Measurements from ENCODE around the gene NPC1L1. TPM values are rescaled to one million over a fixed set of nuclear protein-coding genes. Genes with fewer than 3 reads are reported as not detected.

NPC1L1 gene, protein sequence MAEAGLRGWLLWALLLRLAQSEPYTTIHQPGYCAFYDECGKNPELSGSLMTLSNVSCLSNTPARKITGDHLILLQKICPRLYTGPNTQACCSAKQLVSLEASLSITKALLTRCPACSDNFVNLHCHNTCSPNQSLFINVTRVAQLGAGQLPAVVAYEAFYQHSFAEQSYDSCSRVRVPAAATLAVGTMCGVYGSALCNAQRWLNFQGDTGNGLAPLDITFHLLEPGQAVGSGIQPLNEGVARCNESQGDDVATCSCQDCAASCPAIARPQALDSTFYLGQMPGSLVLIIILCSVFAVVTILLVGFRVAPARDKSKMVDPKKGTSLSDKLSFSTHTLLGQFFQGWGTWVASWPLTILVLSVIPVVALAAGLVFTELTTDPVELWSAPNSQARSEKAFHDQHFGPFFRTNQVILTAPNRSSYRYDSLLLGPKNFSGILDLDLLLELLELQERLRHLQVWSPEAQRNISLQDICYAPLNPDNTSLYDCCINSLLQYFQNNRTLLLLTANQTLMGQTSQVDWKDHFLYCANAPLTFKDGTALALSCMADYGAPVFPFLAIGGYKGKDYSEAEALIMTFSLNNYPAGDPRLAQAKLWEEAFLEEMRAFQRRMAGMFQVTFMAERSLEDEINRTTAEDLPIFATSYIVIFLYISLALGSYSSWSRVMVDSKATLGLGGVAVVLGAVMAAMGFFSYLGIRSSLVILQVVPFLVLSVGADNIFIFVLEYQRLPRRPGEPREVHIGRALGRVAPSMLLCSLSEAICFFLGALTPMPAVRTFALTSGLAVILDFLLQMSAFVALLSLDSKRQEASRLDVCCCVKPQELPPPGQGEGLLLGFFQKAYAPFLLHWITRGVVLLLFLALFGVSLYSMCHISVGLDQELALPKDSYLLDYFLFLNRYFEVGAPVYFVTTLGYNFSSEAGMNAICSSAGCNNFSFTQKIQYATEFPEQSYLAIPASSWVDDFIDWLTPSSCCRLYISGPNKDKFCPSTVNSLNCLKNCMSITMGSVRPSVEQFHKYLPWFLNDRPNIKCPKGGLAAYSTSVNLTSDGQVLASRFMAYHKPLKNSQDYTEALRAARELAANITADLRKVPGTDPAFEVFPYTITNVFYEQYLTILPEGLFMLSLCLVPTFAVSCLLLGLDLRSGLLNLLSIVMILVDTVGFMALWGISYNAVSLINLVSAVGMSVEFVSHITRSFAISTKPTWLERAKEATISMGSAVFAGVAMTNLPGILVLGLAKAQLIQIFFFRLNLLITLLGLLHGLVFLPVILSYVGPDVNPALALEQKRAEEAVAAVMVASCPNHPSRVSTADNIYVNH (N-terminal part only)
- total RNA-seq = not detected

DNA sequence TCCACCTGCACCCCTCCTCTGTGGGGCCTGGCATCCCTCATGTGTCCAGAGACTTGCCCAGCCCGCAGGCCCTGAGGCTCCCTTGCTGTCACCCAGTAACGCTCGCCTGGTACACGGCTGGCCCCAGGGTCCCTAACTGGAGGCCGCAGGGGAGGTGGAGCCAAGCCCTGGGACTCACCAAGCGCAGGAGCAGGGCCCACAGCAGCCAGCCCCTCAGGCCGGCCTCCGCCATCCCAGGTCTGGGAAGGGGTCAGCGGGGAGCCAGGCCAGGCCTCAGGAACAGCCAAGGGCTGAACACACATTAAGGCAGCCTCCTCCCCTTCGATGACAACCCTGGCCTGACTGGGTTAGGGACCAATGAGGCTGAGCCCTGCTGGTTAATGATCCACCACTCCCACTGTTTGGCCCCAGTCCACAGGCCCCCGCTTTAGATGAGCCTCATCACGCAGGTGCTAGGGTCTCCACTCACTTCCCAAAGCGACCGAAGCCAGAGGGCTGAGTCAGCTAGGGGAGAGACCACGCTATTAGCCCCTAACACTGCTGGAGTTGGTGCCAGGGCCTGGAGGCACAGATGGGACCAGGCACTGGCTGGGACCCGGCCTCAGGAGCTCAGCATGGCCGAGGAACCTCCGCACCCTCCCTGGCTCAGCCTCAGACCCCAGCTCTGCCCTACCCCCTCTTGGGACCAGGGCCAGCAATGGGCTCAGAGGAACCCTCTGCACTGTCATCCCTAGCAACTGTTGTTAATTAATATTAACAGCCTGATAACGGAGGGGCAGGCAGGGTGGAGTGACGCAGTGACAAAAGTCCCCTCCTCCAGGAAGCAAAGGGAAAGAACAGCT lies at the start of gene NPC1L1:
NPC1L1 (minus strand) TSS at position 303 of the 842 bp plus-strand sequence; CDS start at position 232, 71 bp downstream.
- no peaks in the 10 kb centered on the region for H3K36me3 Mint-ChIP-seq (ENCODE audit: low read depth)
- H3K4me3 Mint-ChIP-seq = no peak within 1 kb of the TSS
- no peaks in the 10 kb centered on the region for H3K27me3 Mint-ChIP-seq
- CTCF ChIA-PET = interaction anchor here (0.6 to 1.5 kb wide), 2 partner anchors 27 to 92 kb away, joined by 3 read pairs; no protein-coding TSS in a partner anchor
- H3K4me1 Mint-ChIP-seq = no peaks in the 10 kb centered on the region
- DNase-seq = no peak
- H3K9me3 Mint-ChIP-seq = no peaks in the 10 kb centered on the region
- H3K27ac Mint-ChIP-seq = no peak within 1 kb of the TSS
- POLR2A ChIA-PET = no interaction called here

GRCh38 chr7:44590910-44591309 lies 49.8 kb upstream of the NPC1L1 start:
- Mint-ChIP-seq H3K36me3 (ENCODE audit: low read depth) (no peaks in the 10 kb centered on the region), H3K4me3 (no peak overlapping the region), H3K27ac (no peak overlapping the region), H3K27me3 (peaks cover 9% of the 10 kb centered on the region), H3K9me3 (no peaks in the 10 kb centered on the region), H3K4me1 (peaks cover 13% of the 10 kb centered on the region)
- DNase-seq = no peak
- CTCF ChIA-PET = interaction anchor here (0.6 to 1.2 kb wide), 3 partner anchors 10 to 315 kb away, joined by 3 read pairs; no protein-coding TSS in a partner anchor
- POLR2A ChIA-PET = no interaction called here

GRCh38 chr7:44587843-44588711 lies 46.9 kb upstream of the NPC1L1 start:
- ChIA-PET POLR2A (no interaction called here), CTCF (interaction anchor here (0.6 to 2.0 kb wide), 8 partner anchors 11 to 260 kb away, joined by 3 to 5 read pairs (median 3); partner anchors contain the start of genes H2AZ2, OGDH and ZMIZ2)
- H3K27me3 Mint-ChIP-seq = peaks cover 7% of the 10 kb centered on the region
- peaks cover 11% of the 10 kb centered on the region for H3K4me1 Mint-ChIP-seq
- H3K4me3 Mint-ChIP-seq = no peak overlapping the region
- H3K27ac Mint-ChIP-seq = peak overlapping the region; percentile 11
- no peaks in the 10 kb centered on the region for H3K9me3 Mint-ChIP-seq
- H3K36me3 Mint-ChIP-seq (ENCODE audit: low read depth) = no peaks in the 10 kb centered on the region
- DNase-seq = peak; percentile 78

GRCh38 chr7:44583146-44583865 lies 42.2 kb upstream of the NPC1L1 start:
- POLR2A ChIA-PET = no interaction called here
- CTCF ChIA-PET = interaction anchor here (0.8 to 1.5 kb wide), 4 partner anchors 9 to 272 kb away, joined by 3 read pairs; partner anchors contain the start of gene DDX56
- DNase-seq = no peak
- peak overlapping the region; percentile 97 for H3K27ac Mint-ChIP-seq
- H3K4me1 Mint-ChIP-seq = peaks cover 40% of the 10 kb centered on the region
- no peaks in the 10 kb centered on the region for H3K9me3 Mint-ChIP-seq
- peaks cover 6% of the 10 kb centered on the region for H3K27me3 Mint-ChIP-seq
- H3K36me3 Mint-ChIP-seq (ENCODE audit: low read depth) = peaks cover 30% of the 10 kb centered on the region
- peak overlapping the region; percentile 93 for H3K4me3 Mint-ChIP-seq

- peak within 1 kb of the TSS; percentile 97 for H3K27ac Mint-ChIP-seq
- peaks cover 35% of the 10 kb centered on the region for H3K4me1 Mint-ChIP-seq
- no peaks in the 10 kb centered on the region for H3K9me3 Mint-ChIP-seq
- H3K4me3 Mint-ChIP-seq = peak within 1 kb of the TSS; percentile 93
- CTCF ChIA-PET = interaction anchor here (0.6 to 2.4 kb wide), 12 partner anchors 8 to 554 kb away, joined by 3 to 7 read pairs (median 3); partner anchors contain the start of genes DDX56 and OGDH
- DNase-seq = peak; percentile 100
- H3K27me3 Mint-ChIP-seq = peaks cover 6% of the 10 kb centered on the region
- POLR2A ChIA-PET = interaction anchor here (0.5 to 1.1 kb wide), 3 partner anchors 25 to 221 kb away, joined by 3 to 5 read pairs (median 3); partner anchors contain the start of gene OGDH
- peaks cover 35% of the 10 kb centered on the region for H3K36me3 Mint-ChIP-seq (ENCODE audit: low read depth)
Observed at GRCh38 chr7:44581879-44582603, 40.9 kb upstream of the NPC1L1 start, which contains the start of gene TMED4. Gene TMED4, minus strand, starts transcription at chr7:44582231. Its CDS starts 25 bp downstream, at chr7:44582206.

DNA sequence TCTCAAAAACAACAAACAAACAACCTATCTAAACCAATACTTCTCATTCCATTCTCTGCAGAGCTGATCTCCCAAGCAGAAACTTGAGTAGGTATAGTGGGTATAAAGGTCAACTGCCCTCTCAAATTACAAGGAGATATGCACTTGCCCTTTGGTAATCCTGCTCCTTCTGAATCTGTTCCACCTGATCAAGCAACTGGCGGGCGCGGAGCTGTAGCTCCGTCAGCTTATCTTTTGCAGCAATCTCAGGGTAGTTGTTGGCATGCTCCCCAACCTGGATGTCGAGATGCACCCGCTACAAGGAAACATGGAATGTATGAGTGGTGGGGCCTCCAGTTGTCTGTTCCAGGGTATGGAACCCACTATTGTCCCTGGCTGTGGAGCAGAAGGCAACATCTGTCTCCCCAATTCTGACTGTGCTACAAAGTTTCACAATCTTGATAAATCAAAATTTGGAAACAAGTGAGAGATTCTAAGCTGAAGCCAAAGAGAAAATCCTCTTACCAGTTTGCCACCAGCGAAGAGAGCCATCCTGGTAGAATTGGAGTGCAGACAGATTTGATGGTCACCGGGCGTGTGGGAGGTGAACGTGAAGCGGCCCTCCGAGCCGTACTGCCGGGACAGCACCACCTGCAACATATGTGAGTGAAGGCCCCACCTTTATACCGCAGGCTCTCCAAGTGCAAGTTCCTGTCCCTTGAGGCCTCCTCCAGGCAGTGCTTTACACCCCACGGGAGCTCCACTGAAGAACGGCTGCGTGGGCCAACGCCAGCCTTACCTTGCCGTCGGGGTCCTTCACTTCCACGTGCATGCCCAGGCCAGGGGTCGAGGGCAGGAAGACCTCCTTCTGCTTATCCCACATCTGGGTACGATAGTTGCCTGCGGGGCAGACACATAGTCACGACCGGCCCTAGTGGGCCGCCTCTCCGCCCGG lies 40.1 kb upstream of the NPC1L1 start:
- DNase-seq = peak; percentile 68
- peaks cover 37% of the 10 kb centered on the region for H3K36me3 Mint-ChIP-seq (ENCODE audit: low read depth)
- CTCF ChIA-PET = interaction anchor here (0.6 to 3.1 kb wide), 10 partner anchors 9 to 555 kb away, joined by 3 to 9 read pairs (median 4); no protein-coding TSS in a partner anchor

DNA sequence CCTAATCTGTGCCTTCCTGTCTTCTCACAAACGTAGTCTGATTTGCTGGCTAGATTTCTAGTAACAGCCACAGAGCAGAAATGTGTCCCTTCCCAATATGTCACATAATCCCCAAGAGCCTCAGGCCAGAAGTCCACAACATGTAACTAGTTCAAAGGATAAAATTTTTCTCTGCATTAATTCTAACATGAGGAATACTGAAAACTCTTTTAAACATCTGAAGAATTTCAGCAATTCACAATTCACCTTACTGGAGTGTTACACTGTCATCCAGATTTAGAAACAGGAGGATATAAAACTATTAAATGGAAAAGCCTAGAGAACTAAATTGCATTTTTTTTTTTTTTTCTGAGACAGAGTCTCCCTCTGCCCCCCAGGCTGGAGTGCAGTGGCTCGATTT lies 35.1 kb upstream of the NPC1L1 start:
- DNase-seq = no peak
- CTCF ChIA-PET = interaction anchor here (1.2 kb wide), 1 partner anchor 30 kb away, joined by 3 read pairs; the partner anchor contains the start of gene OGDH
- POLR2A ChIA-PET = no interaction called here
- Mint-ChIP-seq H3K9me3 (no peaks in the 10 kb centered on the region), H3K4me3 (no peak overlapping the region), H3K36me3 (ENCODE audit: low read depth) (peaks cover 62% of the 10 kb centered on the region), H3K27me3 (no peaks in the 10 kb centered on the region), H3K27ac (peak overlapping the region; percentile 21), H3K4me1 (peaks cover 61% of the 10 kb centered on the region)

More for the DNA sequence above, 40.1 kb upstream of the NPC1L1 start:
- peak overlapping the region; percentile 97 for H3K27ac Mint-ChIP-seq
- peaks cover 36% of the 10 kb centered on the region for H3K4me1 Mint-ChIP-seq
- POLR2A ChIA-PET = interaction anchor here (0.5 to 1.1 kb wide), 3 partner anchors 16 to 222 kb away, joined by 3 to 5 read pairs (median 3); partner anchors contain the start of gene OGDH
- peak overlapping the region; percentile 93 for H3K4me3 Mint-ChIP-seq
- peaks cover 6% of the 10 kb centered on the region for H3K27me3 Mint-ChIP-seq
- no peaks in the 10 kb centered on the region for H3K9me3 Mint-ChIP-seq

GRCh38 chr7:44575054-44575453 lies 33.9 kb upstream of the NPC1L1 start:
- H3K27ac Mint-ChIP-seq = peak overlapping the region; percentile 92
- H3K9me3 Mint-ChIP-seq = no peaks in the 10 kb centered on the region
- H3K4me1 Mint-ChIP-seq = peaks cover 49% of the 10 kb centered on the region
- no peak for DNase-seq
- ChIA-PET POLR2A (no interaction called here), CTCF (interaction anchor here (0.7 to 2.4 kb wide), 4 partner anchors 10 to 531 kb away, joined by 3 to 14 read pairs (median 3); partner anchors contain the start of gene DBNL)
- H3K36me3 Mint-ChIP-seq (ENCODE audit: low read depth) = peaks cover 54% of the 10 kb centered on the region
- H3K27me3 Mint-ChIP-seq = no peaks in the 10 kb centered on the region
- H3K4me3 Mint-ChIP-seq = peak overlapping the region; percentile 89

Measured in activated CD4-positive, alpha-beta T cell treated with anti-CD3 and anti-CD28 coated beads, Interleukin-2, amount 10 ng/mL, durations not matched to agents 7 days and 5 days (primary cell).